ENCODE results near the gene UTP14A.

The UTP14A gene

DNA sequence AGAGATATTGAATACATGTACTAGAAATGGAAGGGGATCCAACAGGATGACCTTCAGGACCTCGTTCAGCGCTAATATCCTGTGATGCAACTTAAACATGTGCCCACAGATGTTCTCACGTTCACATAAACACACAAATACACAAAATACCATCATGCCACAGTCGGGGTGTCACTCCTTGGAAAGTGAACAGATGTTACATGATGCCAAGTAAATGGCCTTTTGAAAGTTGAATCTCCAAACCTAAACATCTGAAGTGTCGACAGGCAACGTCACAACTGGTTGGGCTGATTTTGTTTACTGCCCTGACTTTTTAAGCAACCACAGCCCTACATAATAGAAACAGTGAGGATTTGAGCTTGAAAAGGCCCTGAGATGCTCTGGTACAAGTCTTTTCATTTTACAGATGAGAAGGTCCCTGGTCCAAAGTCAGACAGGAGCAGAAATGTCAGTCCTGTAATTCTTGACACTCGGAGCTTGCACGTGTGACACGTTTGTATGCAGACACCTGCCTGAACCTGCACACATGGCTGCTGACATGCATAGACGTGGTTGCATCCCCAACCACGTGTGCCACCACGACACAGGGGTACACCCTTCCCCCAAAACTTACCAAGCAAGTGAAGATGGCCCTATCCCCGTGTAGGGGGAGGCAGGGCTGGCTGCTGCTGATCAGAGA is 53.0 kb downstream of the UTP14A start:
- Histone ChIP-seq H3K27ac (ENCODE audit: insufficient read depth, low read depth, low read length, poor library complexity, severe bottlenecking) (no peak overlapping the region), H3K4me3 (ENCODE audit: insufficient read depth, low read depth, low read length) (no peak overlapping the region), H3K9me3 (ENCODE audit: control insufficient read depth, low read length) (no peaks in the 10 kb centered on the region), H3K27me3 (ENCODE audit: control insufficient read depth, insufficient read depth, low read length, poor library complexity, severe bottlenecking) (peaks cover 50% of the 10 kb centered on the region), H3K4me1 (ENCODE audit: control insufficient read depth, insufficient read depth, low read length) (peaks cover 16% of the 10 kb centered on the region), H3K36me3 (ENCODE audit: control insufficient read depth, insufficient read depth, low read length) (no peaks in the 10 kb centered on the region)
- WGBS, 2 experiments, result 8 to 17% methylated on average over 11 to 13 of the region's 13 CpGs

DNA sequence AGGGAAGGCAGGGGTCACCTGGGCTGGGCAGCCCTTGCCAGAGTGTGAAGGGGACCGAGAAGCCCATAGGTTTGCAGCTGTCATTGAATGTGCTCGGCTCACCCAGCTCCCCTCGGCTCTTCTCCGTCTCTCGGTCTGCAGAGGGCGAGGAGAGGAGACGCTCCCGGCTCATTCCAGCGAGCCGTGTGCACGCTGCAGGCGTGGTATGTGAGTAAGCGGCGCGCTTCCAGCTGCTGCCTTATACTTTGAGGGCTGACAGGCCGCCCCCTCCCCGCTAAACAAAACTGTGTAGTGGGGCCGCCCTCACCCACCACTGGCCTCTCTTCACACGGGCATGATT is 53.5 kb downstream of the UTP14A start:
- 1% methylated on average over 19 of the region's 19 CpGs for WGBS, 2 experiments
- Histone ChIP-seq H3K36me3 (ENCODE audit: control insufficient read depth, insufficient read depth, low read length) (no peaks in the 10 kb centered on the region), H3K4me1 (ENCODE audit: control insufficient read depth, insufficient read depth, low read length) (peaks cover 12% of the 10 kb centered on the region), H3K27ac (ENCODE audit: insufficient read depth, low read depth, low read length, poor library complexity, severe bottlenecking) (no peak overlapping the region), H3K9me3 (ENCODE audit: control insufficient read depth, low read length) (no peaks in the 10 kb centered on the region), H3K4me3 (ENCODE audit: insufficient read depth, low read depth, low read length) (no peak overlapping the region), H3K27me3 (ENCODE audit: control insufficient read depth, insufficient read depth, low read length, poor library complexity, severe bottlenecking) (peaks cover 50% of the 10 kb centered on the region)

DNA sequence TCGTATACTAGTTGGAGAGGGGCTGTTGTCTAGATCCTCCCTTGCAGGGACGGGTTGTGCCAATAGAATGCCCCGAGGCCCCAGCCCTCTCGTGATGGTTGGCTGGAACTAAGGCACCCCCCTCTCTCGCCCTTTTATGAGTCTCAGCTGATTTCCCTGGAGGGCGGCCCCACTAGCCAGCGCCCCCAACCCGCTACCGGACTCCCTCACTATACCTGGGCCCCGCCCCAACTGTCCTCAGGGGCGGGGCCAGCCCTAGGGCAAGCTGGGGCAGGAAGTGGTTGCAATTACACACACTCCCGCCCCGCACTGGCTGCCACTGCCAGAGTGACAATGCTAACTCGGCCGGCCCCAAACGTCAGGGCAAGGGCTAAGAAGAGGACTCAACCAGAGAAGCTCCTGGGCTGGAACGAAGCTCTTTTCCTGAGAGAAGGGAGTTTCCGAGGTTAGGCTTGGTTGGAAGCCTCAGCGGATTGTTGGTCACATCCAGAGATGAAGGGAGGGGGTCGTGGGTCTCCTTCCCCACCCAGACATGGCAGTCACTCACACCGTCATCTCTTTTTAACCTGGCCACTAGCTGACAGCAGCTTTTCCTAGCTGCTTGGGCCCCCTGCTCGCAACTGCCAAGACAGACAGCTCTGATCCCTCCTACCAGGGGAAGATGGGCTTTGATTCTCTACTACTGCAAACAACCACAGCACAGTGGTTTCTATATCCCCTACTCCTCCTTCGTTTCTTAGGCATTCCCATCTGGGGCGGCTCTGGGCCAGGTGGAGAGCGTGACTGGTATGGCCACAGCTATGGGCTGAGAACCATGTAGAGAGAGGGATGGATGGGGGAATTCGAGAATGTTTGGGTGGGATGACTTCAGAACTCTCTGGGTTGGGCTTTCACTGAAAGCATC is 55.5 kb downstream of the UTP14A start:
- WGBS, 2 experiments, result 6 to 8% methylated on average over 26 of the region's 26 CpGs
- Histone ChIP-seq H3K36me3 (ENCODE audit: control insufficient read depth, insufficient read depth, low read length) (no peaks in the 10 kb centered on the region), H3K4me3 (ENCODE audit: insufficient read depth, low read depth, low read length) (peak overlapping the region; percentile 10), H3K9me3 (ENCODE audit: control insufficient read depth, low read length) (no peaks in the 10 kb centered on the region), H3K27me3 (ENCODE audit: control insufficient read depth, insufficient read depth, low read length, poor library complexity, severe bottlenecking) (peaks cover 41% of the 10 kb centered on the region), H3K4me1 (ENCODE audit: control insufficient read depth, insufficient read depth, low read length) (peaks cover 3% of the 10 kb centered on the region), H3K27ac (ENCODE audit: insufficient read depth, low read depth, low read length, poor library complexity, severe bottlenecking) (no peak overlapping the region)

DNA sequence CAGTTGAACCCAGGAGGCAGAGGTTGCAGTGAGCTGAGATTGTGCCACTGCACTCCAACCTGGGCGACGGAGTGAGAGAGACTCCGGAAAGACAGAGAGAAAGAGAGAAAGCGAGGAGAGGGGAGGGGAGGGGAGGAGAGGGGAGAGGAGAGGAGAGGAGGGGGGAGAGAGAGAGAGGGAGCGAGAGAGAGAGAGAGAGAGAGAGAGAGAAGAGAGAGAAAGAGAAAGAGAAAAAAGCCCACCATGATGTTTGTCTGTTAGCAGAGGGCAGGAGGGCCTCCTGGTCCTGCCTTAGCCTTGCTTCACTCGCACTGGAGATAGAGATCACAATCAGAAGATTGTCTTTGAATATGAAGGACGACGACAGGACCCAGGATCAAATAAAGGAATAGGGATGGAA is 57.8 kb downstream of the UTP14A start:
- no peak overlapping the region for H3K27ac ChIP-seq (ENCODE audit: insufficient read depth, low read depth, low read length, poor library complexity, severe bottlenecking)
- H3K36me3 ChIP-seq (ENCODE audit: control insufficient read depth, insufficient read depth, low read length), result no peaks in the 10 kb centered on the region
- no peaks in the 10 kb centered on the region for H3K9me3 ChIP-seq (ENCODE audit: control insufficient read depth, low read length)
- H3K4me3 ChIP-seq (ENCODE audit: insufficient read depth, low read depth, low read length), result no peak overlapping the region
- 65 to 78% methylated on average over 8 of the region's 8 CpGs for WGBS, 2 experiments
- peaks cover 23% of the 10 kb centered on the region for H3K27me3 ChIP-seq (ENCODE audit: control insufficient read depth, insufficient read depth, low read length, poor library complexity, severe bottlenecking)
- H3K4me1 ChIP-seq (ENCODE audit: control insufficient read depth, insufficient read depth, low read length), result no peaks in the 10 kb centered on the region

DNA sequence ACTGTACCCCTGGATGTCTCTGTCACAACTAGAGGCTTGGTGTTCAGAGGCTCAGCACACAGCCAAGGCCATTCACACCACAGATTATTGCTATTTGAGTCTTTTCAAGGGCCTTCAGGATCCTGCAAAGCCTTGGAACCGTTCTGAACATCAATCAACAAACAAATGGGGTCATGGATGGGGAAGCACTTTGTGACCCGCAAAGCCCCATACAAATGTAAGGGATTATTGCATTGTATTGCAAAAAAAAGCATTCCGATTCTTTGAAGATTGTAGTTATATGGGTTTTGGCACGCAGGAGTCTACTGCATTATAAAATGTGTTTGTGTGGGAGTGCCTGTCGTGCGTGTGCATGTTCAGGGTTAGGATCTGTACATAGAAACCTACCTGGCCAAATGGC is 59.2 kb downstream of the UTP14A start:
- Histone ChIP-seq H3K4me1 (ENCODE audit: control insufficient read depth, insufficient read depth, low read length) (no peaks in the 10 kb centered on the region), H3K27me3 (ENCODE audit: control insufficient read depth, insufficient read depth, low read length, poor library complexity, severe bottlenecking) (peaks cover 8% of the 10 kb centered on the region), H3K4me3 (ENCODE audit: insufficient read depth, low read depth, low read length) (no peak overlapping the region), H3K36me3 (ENCODE audit: control insufficient read depth, insufficient read depth, low read length) (no peaks in the 10 kb centered on the region), H3K9me3 (ENCODE audit: control insufficient read depth, low read length) (no peaks in the 10 kb centered on the region), H3K27ac (ENCODE audit: insufficient read depth, low read depth, low read length, poor library complexity, severe bottlenecking) (no peak overlapping the region)
- WGBS, 2 experiments, result 84 to 88% methylated on average over 6 of the region's 6 CpGs

DNA sequence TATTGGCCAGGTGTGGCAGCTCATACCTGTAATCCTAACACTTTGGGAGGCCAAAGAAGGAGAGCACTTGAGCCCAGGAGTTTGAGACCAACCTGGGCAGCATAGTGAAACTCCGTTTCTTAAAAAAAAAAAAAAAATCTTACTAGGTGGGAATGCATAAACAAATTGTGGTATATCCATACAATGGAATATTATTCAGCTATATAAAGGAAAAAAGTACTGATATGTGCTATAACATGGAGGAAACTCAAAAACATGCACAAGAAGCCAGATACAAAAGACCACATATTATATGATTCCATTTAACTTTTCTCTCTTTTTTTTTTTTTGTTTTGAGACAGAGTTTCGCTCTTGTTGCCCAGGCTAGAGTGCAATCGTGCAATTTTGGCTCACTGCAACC is 63.0 kb downstream of the UTP14A start:
- WGBS, 2 experiments, result 88 to 94% methylated on average over 2 of the region's 3 CpGs
- Histone ChIP-seq H3K36me3 (ENCODE audit: control insufficient read depth, insufficient read depth, low read length) (no peaks in the 10 kb centered on the region), H3K27ac (ENCODE audit: insufficient read depth, low read depth, low read length, poor library complexity, severe bottlenecking) (no peak overlapping the region), H3K27me3 (ENCODE audit: control insufficient read depth, insufficient read depth, low read length, poor library complexity, severe bottlenecking) (no peaks in the 10 kb centered on the region), H3K4me1 (ENCODE audit: control insufficient read depth, insufficient read depth, low read length) (no peaks in the 10 kb centered on the region), H3K9me3 (ENCODE audit: control insufficient read depth, low read length) (no peaks in the 10 kb centered on the region), H3K4me3 (ENCODE audit: insufficient read depth, low read depth, low read length) (no peak overlapping the region)

DNA sequence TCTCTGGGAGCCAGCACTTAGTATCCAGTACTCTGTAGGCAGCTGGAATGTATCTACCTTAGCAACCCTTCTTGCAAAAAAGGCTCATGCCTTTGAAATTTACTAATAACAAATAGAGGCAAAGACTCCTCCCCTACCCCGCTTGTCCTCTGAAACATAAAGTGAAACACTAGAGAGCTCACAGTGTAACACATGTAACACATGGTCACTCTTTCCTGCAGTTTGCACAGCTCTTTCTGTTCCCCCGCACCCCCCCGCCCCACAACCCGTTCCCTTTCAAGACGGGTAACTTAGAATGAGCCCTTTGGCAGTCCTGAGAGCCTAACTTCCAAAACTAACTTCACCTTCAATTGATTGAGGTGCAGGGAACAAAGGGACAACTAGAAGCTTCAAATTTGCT is 70.5 kb downstream of the UTP14A start:
- Histone ChIP-seq H3K4me3 (ENCODE audit: insufficient read depth, low read depth, low read length) (no peak overlapping the region), H3K9me3 (ENCODE audit: control insufficient read depth, low read length) (no peaks in the 10 kb centered on the region), H3K27ac (ENCODE audit: insufficient read depth, low read depth, low read length, poor library complexity, severe bottlenecking) (no peak overlapping the region), H3K4me1 (ENCODE audit: control insufficient read depth, insufficient read depth, low read length) (no peaks in the 10 kb centered on the region), H3K27me3 (ENCODE audit: control insufficient read depth, insufficient read depth, low read length, poor library complexity, severe bottlenecking) (peaks cover 6% of the 10 kb centered on the region), H3K36me3 (ENCODE audit: control insufficient read depth, insufficient read depth, low read length) (no peaks in the 10 kb centered on the region)
- WGBS, 2 experiments, result 67 to 98% methylated on average over 3 to 5 of the region's 5 CpGs

Measured in ectodermal cell (in vitro differentiated cells).